HG02588 (cell line): ENCODE measurements around the gene PRKAR1B.

Source experiments
- ATAC-seq: cut with Tn5 transposase; IDR thresholded peaks from one replicate; pipeline ENCODE4 v1.9.1; 2021; ENCODE audit warnings: mild to moderate bottlenecking, moderate library complexity; ENCODE audit not compliant: unreplicated experiment

The PRKAR1B gene

GRCh38 chr7:741850-742249 is 14.8 kb upstream of the PRKAR1B start:
- ATAC-seq = no peak

GRCh38 chr7:741191-741671 is 14.2 kb upstream of the PRKAR1B start:
- no peak for ATAC-seq

DNA sequence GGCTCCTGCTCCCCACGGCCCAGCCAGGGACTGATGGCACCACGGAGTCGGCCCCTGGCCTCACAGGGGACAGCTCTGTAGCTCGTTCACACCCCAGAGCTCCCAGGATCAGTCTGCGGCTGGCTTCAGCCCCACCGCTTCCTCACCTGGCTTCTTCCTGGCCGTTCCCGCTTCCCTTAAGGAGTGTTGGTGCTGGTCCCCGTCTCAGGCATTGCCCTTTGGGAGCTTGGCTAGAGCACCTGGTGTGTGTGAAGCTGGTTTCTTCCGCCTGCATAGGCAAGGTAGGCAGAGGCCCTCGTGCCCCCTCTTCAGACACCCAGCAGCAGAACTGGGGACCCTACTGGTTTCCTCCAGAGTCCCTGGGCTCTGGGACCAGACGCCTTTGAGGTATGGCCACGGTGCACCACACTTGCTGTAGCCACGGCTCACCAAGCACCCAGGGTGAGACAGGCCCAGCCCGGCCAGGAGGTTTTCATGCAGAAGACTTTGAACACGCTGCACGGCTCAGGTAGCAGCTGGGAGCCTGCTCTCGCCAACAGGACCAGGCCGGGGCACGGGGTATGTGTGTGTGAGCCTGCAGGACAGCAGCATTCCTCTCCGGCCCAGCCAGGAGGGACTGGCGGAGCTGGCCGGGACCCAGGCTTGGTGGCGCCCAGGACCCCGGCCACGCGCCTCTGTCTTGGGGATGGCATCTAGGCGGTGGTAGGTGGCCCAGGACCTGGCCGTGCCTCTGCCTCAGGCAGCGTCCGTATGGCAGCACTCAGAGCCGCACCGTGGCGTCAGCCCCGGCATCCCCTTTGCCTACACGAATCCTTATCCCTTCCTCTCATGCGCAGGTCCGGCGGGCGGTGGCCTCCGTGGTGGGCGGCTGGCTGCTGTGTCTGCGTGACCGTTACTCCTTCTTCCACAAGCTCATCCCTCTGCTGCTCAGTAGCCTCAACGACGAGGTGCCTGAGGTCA is 13.2 kb upstream of the PRKAR1B start:
- no peak for ATAC-seq

GRCh38 chr7:739455-739982 is 12.4 kb upstream of the PRKAR1B start:
- no peak for ATAC-seq

DNA sequence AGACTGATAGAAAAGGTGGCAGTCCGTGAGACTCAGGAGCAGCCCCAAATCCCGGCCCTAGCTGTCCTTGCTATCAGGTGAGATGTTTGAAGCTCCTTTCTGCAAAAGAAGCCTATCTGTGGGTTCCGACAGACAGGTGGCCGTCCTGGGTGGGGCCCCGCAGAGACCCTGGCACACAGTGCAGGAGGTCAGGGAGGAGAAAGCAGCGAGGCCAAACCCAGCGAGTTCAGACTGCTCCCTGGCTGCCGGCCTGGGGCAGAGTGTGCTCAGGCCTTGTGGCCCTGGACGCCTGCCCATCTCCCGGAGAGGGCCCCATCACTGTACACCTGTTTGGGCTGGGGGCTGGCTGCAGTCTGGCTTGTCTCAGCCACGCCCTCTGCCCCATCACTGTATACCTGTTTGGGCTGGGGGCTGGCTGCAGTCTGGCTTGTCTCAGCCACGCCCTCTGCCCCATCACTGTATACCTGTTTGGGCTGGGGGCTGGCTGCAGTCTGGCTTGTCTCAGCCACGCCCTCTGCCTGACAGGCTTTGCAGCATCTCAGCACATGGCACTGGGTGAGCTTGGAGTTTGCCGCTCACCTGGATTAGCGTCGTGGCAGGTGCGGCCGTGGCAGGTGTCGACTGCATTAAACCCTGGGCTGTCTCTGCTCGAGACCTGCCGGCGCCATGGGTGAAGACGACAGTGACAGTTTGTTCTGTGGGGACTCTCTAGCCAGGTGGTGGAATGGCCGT is 11.8 kb upstream of the PRKAR1B start:
- ATAC-seq = no peak

DNA sequence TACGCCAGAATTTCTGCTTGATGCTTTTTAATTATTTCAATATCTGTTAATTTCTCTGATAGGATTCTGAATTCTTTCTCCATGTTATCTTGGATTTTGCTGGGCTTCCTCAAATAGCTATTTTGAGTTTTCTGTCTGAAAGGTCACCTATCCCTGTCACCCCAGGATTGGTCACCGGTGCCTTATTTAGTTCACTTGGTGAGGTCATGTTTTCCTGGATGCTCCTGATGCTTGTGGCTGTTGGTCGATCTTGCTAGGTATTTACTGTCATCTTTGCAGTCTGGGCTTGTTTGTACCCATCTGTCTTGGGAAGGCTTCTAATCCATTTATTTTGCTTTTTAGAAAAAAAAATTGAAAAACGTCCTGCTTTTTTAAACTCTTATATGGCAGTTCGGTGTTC is 11.2 kb upstream of the PRKAR1B start:
- no peak for ATAC-seq

DNA sequence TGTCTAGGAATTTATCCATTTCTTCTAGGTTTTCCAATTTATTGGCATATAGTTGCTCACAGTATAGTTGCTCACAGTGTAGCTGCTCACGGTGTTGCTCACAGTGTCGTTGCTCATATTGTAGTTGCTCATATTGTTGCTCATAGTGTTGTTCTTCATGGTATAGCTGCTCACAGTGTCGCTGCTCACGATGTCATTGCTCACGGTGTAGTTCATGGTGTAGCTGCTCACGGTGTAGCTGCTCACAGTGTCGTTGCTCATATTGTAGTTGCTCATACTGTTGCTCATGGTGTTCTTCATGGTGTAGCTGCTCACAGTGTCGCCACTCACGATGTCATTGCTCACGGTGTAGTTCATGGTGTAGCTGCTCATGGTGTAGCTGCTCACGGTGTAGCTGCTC is 7.7 kb upstream of the PRKAR1B start:
- ATAC-seq = no peak

DNA sequence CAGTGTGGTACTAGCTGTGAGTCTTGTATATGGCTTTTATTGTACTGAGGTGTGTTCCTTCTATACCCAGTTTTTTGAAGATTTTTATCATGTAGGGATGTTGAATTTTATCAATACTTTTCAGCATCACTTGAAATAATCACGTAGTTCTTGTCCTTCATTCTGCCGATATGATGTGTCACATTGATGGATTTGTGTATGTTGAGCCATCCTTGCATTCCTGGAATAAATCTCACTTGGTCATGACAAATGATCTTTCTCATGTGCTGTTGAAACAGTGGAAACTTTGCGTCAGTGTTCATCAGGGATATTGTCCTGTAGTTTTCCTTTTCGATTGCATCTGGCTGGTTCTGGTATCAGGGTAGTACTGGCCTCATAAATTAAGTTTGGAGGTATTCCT is 7.1 kb upstream of the PRKAR1B start:
- no peak for ATAC-seq

- ATAC-seq = no peak
Observed at GRCh38 chr7:732556-732955, 5.5 kb upstream of the PRKAR1B start.

DNA sequence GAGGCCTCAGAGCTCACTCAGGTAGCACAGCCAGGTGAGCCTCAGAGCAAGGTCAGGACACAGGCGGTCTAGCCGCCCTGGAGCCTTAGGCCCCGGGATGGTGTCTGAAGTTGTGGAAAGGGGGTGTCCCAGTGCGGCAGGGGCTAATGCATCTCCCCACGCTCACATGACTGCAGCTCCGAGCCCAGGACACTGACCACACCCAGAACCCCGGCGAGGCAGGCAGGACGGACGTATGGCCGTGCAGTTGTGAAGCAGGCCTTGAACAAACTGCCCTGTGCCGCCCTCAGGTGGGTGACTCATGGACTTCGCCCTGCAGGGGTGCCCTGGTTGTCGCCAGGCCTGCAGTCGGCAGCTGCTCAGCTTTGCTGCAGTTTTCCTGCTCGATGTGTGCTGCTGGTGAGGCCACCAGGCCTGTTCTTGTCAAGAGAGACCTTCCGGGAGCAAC is 5.0 kb upstream of the PRKAR1B start:
- ATAC-seq = no peak

DNA sequence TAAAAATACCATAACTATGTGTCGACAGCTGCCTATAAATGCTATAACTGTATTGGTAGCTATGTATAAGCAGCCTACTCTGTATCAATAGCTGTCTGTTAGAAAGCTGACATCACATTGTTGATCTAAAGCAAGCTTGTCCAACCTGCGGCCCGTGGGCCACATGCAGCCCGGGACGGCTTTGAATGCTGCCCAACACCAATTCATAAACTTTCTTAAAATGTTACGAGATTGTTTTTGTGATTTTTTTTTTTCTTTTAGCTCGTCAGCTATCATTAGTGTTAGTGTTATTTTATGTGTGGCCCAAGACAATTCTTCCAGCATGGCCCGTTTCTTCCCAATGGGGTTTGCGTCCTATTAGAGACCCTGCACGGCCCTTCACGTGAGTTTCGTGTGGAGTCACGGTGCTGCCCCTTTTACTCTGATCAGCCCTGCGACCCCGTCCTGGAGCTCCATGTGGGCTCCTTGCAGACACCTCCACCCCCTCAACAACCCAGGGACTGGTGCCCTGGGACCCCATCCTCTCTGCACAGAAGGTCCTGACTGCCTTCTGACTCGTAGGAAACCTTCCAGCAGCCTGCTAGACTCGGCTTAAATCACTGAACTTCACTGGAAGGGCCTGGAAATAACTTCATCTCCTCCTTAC is 4.5 kb upstream of the PRKAR1B start:
- no peak for ATAC-seq

GRCh38 chr7:730501-731439 is 3.7 kb upstream of the PRKAR1B start:
- no peak for ATAC-seq

GRCh38 chr7:729140-730000 is 2.3 kb upstream of the PRKAR1B start:
- ATAC-seq = no peak

DNA sequence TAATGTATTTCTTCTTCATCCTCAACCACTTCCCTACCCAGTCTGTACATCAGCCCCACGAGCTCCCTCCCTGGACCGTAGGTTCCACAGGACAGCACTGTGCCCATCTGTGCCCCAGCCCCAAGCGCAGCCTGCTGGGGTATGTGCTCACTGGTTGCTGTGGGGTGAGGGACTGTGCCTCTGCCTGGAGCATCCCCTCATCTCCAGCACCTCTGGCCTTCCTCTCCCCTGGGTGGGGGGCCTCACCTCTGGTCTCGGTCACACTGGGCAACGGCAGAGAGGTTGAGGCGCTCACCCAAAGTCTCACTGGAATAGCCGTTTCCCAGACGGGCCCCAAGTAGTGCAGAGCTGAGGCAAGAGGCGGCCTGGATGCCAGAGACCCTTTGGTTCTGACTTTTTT is 1.5 kb upstream of the PRKAR1B start:
- ATAC-seq = no peak

GRCh38 chr7:727806-728460 is 852 bp upstream of the PRKAR1B start:
- ATAC-seq = no peak

DNA sequence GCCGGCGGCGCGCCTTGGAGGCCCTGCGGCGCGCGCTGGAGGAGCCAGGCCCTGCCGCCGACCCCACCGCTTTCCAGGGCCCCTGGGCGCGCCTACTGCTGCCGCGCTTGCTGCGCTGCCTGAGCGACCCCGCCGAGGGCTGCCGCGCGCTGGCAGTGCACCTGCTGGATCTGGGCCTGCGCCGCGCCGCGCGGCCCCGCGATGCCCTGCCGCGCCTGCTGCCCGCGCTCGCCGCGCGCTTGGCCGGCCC is 302 bp downstream of the PRKAR1B start:
- peak; percentile 32 for ATAC-seq

GRCh38 chr7:726084-726853 is 812 bp downstream of the PRKAR1B start, which contains the start of gene DNAAF5:
DNAAF5 (plus strand) TSS chr7:726699; CDS start chr7:726721, 22 bp downstream.
- peak; percentile 88 for ATAC-seq
